Measurements from ENCODE around the gene ABCD2. TPM values are rescaled to one million over a fixed set of nuclear protein-coding genes. Genes with fewer than 3 reads are reported as not detected.

ABCD2 gene
- total RNA-seq, 1 experiment from 2014 or later, result not detected

GRCh38 chr12:39505023-39505422 is 114.6 kb downstream of the ABCD2 start:
- Histone ChIP-seq H4K5ac (ENCODE audit: insufficient read length, low read depth, low read length) (no peak overlapping the region), H2AK5ac (ENCODE audit: insufficient read length, low read length) (no peak overlapping the region), H3K56ac (ENCODE audit: insufficient read length, low read depth, low read length) (no peak overlapping the region), H3K4ac (ENCODE audit: low read depth, low read length) (no peak overlapping the region), H4K20me1 (ENCODE audit: control insufficient read depth, insufficient read depth, insufficient read length) (no peaks in the 10 kb centered on the region), H3T11ph (ENCODE audit: low read length) (no peak overlapping the region), H4K91ac (ENCODE audit: insufficient read length, low read depth, low read length) (no peak overlapping the region), H3K9ac (ENCODE audit: extremely low read depth, insufficient read length, low read length) (no peak overlapping the region), H2BK20ac (ENCODE audit: low read depth, low read length, poor library complexity, severe bottlenecking) (no peak overlapping the region), H3K23me2 (ENCODE audit: insufficient read length, low read depth, low read length, poor library complexity, severe bottlenecking) (no peaks in the 10 kb centered on the region), H3K18ac (ENCODE audit: insufficient read length, low read depth, low read length) (no peak overlapping the region), H3K23ac (ENCODE audit: insufficient read length, low read depth, low read length) (no peak overlapping the region), H3K79me1 (ENCODE audit: insufficient read depth, low read depth, low read length, poor library complexity, severe bottlenecking) (no peaks in the 10 kb centered on the region), H3K4me1 (ENCODE audit: insufficient read depth, low read length) (peaks cover 6% of the 10 kb centered on the region), H3K27me3 (ENCODE audit: insufficient read depth, low read length) (no peaks in the 10 kb centered on the region), H2BK120ac (ENCODE audit: low read depth, low read length, poor library complexity, severe bottlenecking) (no peak overlapping the region), H3K79me2 (ENCODE audit: insufficient read depth, low read length) (no peaks in the 10 kb centered on the region), H2BK12ac (ENCODE audit: insufficient read length, low read depth, low read length) (no peak overlapping the region), H3K14ac (ENCODE audit: insufficient read depth, low read length) (no peak overlapping the region), H3K4me2 (ENCODE audit: insufficient read depth, insufficient read length, low read length) (no peak overlapping the region), H3K27ac (ENCODE audit: insufficient read length, low read depth, low read length) (no peak overlapping the region), H4K8ac (replicated peaks; ENCODE audit: insufficient read length, low read depth, low read length) (no peak overlapping the region), H2BK15ac (ENCODE audit: low read depth, low read length) (no peak overlapping the region), H2AFZ (ENCODE audit: low read length) (no peak overlapping the region), H3K9me3 (ENCODE audit: control insufficient read depth, low read depth, low read length) (no peaks in the 10 kb centered on the region), H2BK5ac (ENCODE audit: insufficient read length, low read length) (no peak overlapping the region)
- peaks cover 12 to 16% of the 10 kb centered on the region in 2 experiments for H3K4me1 Mint-ChIP-seq
- H3K27me3 Mint-ChIP-seq (ENCODE audit: low read depth), result no peaks in the 10 kb centered on the region
- no CpG with 5 or more reads among the region's 2 CpGs for WGBS (ENCODE audit: extremely low coverage, insufficient read length, low lambda C conversion rate)
- H3K9me3 Mint-ChIP-seq, result peaks cover 0 to under 1% of the 10 kb centered on the region in 2 experiments; a peak in 2 of 5 replicates
- no peak for DNase-seq
- H3K4me3 Mint-ChIP-seq, result no peak overlapping the region
- H3K36me3 Mint-ChIP-seq (ENCODE audit: insufficient read depth in 1 of 3, low read depth in 3 of 3), result peaks cover 0 to 4% (median 0%) of the 10 kb centered on the region in 3 experiments; a peak in 1 of 7 replicates
- no peak overlapping the region for H3K27ac Mint-ChIP-seq
- TF ChIP-seq CTCF (conservative IDR thresholded peaks at IDR 0.05), result no peak

Measured in H9 (cell line).